Measurements from ENCODE around the gene KIF23. TPM values are rescaled to one million over a fixed set of nuclear protein-coding genes. Genes with fewer than 3 reads are reported as not detected.

The KIF23 gene
- total RNA-seq, 1 donor from 2014 or later = 36.0 TPM

- Mint-ChIP-seq H3K4me1 (peaks cover under 1% of the 10 kb centered on the region), H3K4me3 (no peak overlapping the region), H3K9me3 (no peaks in the 10 kb centered on the region), H3K36me3 (ENCODE audit: low read depth) (no peaks in the 10 kb centered on the region), H3K27me3 (peaks cover 18% of the 10 kb centered on the region), H3K27ac (no peak overlapping the region)
- intact Hi-C loops (cut with micrococcal nuclease) = no loop called here
- no peak for DNase-seq
Observed at GRCh38 chr15:69407719-69408400, 6.3 kb upstream of the KIF23 start.

GRCh38 chr15:69408841-69409240 lies 5.3 kb upstream of the KIF23 start:
- no peak overlapping the region for H3K4me3 Mint-ChIP-seq
- no peak for DNase-seq
- intact Hi-C loops (cut with micrococcal nuclease) = no loop called here
- peaks cover 16% of the 10 kb centered on the region for H3K27me3 Mint-ChIP-seq
- peaks cover 7% of the 10 kb centered on the region for H3K4me1 Mint-ChIP-seq
- H3K27ac Mint-ChIP-seq = no peak overlapping the region
- no peaks in the 10 kb centered on the region for H3K9me3 Mint-ChIP-seq
- no peaks in the 10 kb centered on the region for H3K36me3 Mint-ChIP-seq (ENCODE audit: low read depth)

GRCh38 chr15:69410248-69410874 lies 3.8 kb upstream of the KIF23 start:
- DNase-seq = no peak
- Mint-ChIP-seq H3K36me3 (ENCODE audit: low read depth) (no peaks in the 10 kb centered on the region), H3K4me1 (peaks cover 12% of the 10 kb centered on the region), H3K9me3 (no peaks in the 10 kb centered on the region), H3K4me3 (no peak overlapping the region), H3K27ac (no peak overlapping the region), H3K27me3 (peaks cover 7% of the 10 kb centered on the region)
- intact Hi-C loops (cut with micrococcal nuclease) = loop anchor here (5.0 kb wide), 1 partner anchor 248 kb away; the partner anchor contains the start of gene GLCE

- DNase-seq = no peak
- H3K36me3 Mint-ChIP-seq (ENCODE audit: low read depth) = no peaks in the 10 kb centered on the region
- H3K9me3 Mint-ChIP-seq = no peaks in the 10 kb centered on the region
- intact Hi-C loops (cut with micrococcal nuclease) = loop anchor here (5.0 kb wide), 1 partner anchor 250 kb away; the partner anchor contains the start of gene GLCE
- peaks cover 3% of the 10 kb centered on the region for H3K27me3 Mint-ChIP-seq
- no peak overlapping the region for H3K4me3 Mint-ChIP-seq
- peaks cover 23% of the 10 kb centered on the region for H3K4me1 Mint-ChIP-seq
- no peak overlapping the region for H3K27ac Mint-ChIP-seq
Observed at GRCh38 chr15:69412274-69412673, 1.9 kb upstream of the KIF23 start.

- no peaks in the 10 kb centered on the region for H3K9me3 Mint-ChIP-seq
- intact Hi-C loops (cut with micrococcal nuclease) = loop anchor here (5.0 kb wide), 1 partner anchor 250 kb away; the partner anchor contains the start of gene GLCE
- peaks cover 27% of the 10 kb centered on the region for H3K4me1 Mint-ChIP-seq
Observed at GRCh38 chr15:69412701-69413100, 1.4 kb upstream of the KIF23 start.

GRCh38 chr15:69414701-69415167 lies 585 bp downstream of the KIF23 start:
- H3K4me3 Mint-ChIP-seq = peak overlapping the region; percentile 89
- peaks cover 18% of the 10 kb centered on the region for H3K36me3 Mint-ChIP-seq (ENCODE audit: low read depth)
- intact Hi-C loops (cut with micrococcal nuclease) = loop anchor here (1.0 to 5.0 kb wide), 2 partner anchors 38 to 252 kb away; partner anchors contain the start of genes GLCE and RPLP1
- H3K27ac Mint-ChIP-seq = peak overlapping the region; percentile 55
- DNase-seq = peak; percentile 77
- peaks cover 38% of the 10 kb centered on the region for H3K4me1 Mint-ChIP-seq
- no peaks in the 10 kb centered on the region for H3K27me3 Mint-ChIP-seq
- no peaks in the 10 kb centered on the region for H3K9me3 Mint-ChIP-seq

More at GRCh38 chr15:69412701-69413100, 1.4 kb upstream of the KIF23 start:
- H3K4me3 Mint-ChIP-seq = no peak overlapping the region
- peaks cover 2% of the 10 kb centered on the region for H3K27me3 Mint-ChIP-seq
- H3K27ac Mint-ChIP-seq = no peak overlapping the region
- peaks cover 2% of the 10 kb centered on the region for H3K36me3 Mint-ChIP-seq (ENCODE audit: low read depth)
- no peak for DNase-seq

GRCh38 chr15:69415381-69415780 lies 1.2 kb downstream of the KIF23 start:
- Mint-ChIP-seq H3K27ac (no peak overlapping the region), H3K4me1 (peaks cover 38% of the 10 kb centered on the region), H3K36me3 (ENCODE audit: low read depth) (peaks cover 18% of the 10 kb centered on the region), H3K4me3 (peak overlapping the region; percentile 89), H3K27me3 (no peaks in the 10 kb centered on the region), H3K9me3 (no peaks in the 10 kb centered on the region)
- intact Hi-C loops (cut with micrococcal nuclease) = no loop called here
- DNase-seq = no peak

GRCh38 chr15:69417581-69417980 lies 3.4 kb downstream of the KIF23 start:
- Mint-ChIP-seq H3K27ac (peak overlapping the region; percentile 13), H3K9me3 (no peaks in the 10 kb centered on the region), H3K27me3 (no peaks in the 10 kb centered on the region), H3K36me3 (ENCODE audit: low read depth) (peaks cover 29% of the 10 kb centered on the region), H3K4me1 (peaks cover 40% of the 10 kb centered on the region), H3K4me3 (no peak overlapping the region)
- intact Hi-C loops (cut with micrococcal nuclease) = no loop called here
- DNase-seq = no peak

- Mint-ChIP-seq H3K4me1 (peaks cover 18% of the 10 kb centered on the region), H3K27me3 (no peaks in the 10 kb centered on the region), H3K4me3 (no peak overlapping the region), H3K27ac (no peak overlapping the region), H3K9me3 (no peaks in the 10 kb centered on the region), H3K36me3 (ENCODE audit: low read depth) (peaks cover 55% of the 10 kb centered on the region)
- intact Hi-C loops (cut with micrococcal nuclease) = no loop called here
- DNase-seq = no peak
Observed at GRCh38 chr15:69421498-69421897, 7.3 kb downstream of the KIF23 start.

GRCh38 chr15:69422336-69422895 lies 8.3 kb downstream of the KIF23 start:
- no peaks in the 10 kb centered on the region for H3K27me3 Mint-ChIP-seq
- intact Hi-C loops (cut with micrococcal nuclease) = loop anchor here (2.0 kb wide), 1 partner anchor 18 kb away; no protein-coding TSS in a partner anchor
- no peak overlapping the region for H3K27ac Mint-ChIP-seq
- H3K4me3 Mint-ChIP-seq = no peak overlapping the region
- H3K9me3 Mint-ChIP-seq = no peaks in the 10 kb centered on the region
- H3K4me1 Mint-ChIP-seq = peaks cover 16% of the 10 kb centered on the region
- DNase-seq = no peak
- H3K36me3 Mint-ChIP-seq (ENCODE audit: low read depth) = peaks cover 58% of the 10 kb centered on the region

- Mint-ChIP-seq H3K27me3 (no peaks in the 10 kb centered on the region), H3K4me1 (peaks cover 7% of the 10 kb centered on the region), H3K9me3 (no peaks in the 10 kb centered on the region), H3K36me3 (ENCODE audit: low read depth) (peaks cover 54% of the 10 kb centered on the region), H3K27ac (no peak overlapping the region), H3K4me3 (no peak overlapping the region)
- DNase-seq = no peak
- intact Hi-C loops (cut with micrococcal nuclease) = no loop called here
Observed at GRCh38 chr15:69424001-69424400, 9.9 kb downstream of the KIF23 start.

- intact Hi-C loops (cut with micrococcal nuclease) = no loop called here
- H3K4me1 Mint-ChIP-seq = peaks cover 2% of the 10 kb centered on the region
- H3K27ac Mint-ChIP-seq = no peak overlapping the region
- no peaks in the 10 kb centered on the region for H3K27me3 Mint-ChIP-seq
- H3K4me3 Mint-ChIP-seq = no peak overlapping the region
- DNase-seq = no peak
- H3K9me3 Mint-ChIP-seq = no peaks in the 10 kb centered on the region
- H3K36me3 Mint-ChIP-seq (ENCODE audit: low read depth) = peaks cover 54% of the 10 kb centered on the region
Observed at GRCh38 chr15:69424748-69425413, 10.7 kb downstream of the KIF23 start.

GRCh38 chr15:69433831-69434230 lies 19.7 kb downstream of the KIF23 start:
- Mint-ChIP-seq H3K4me1 (peaks cover 5% of the 10 kb centered on the region), H3K4me3 (no peak overlapping the region), H3K27ac (no peak overlapping the region), H3K9me3 (no peaks in the 10 kb centered on the region), H3K36me3 (ENCODE audit: low read depth) (peaks cover 58% of the 10 kb centered on the region), H3K27me3 (no peaks in the 10 kb centered on the region)
- intact Hi-C loops (cut with micrococcal nuclease) = no loop called here
- no peak for DNase-seq
